HepG2 (cell line): ENCODE data around the gene RPLP2. TPM values are rescaled to one million over a fixed set of nuclear protein-coding genes. Genes with fewer than 3 reads are reported as not detected.

ENCODE experiments used
- ATAC-seq: fragments of 200-7000 bp; cut with Tn5 transposase; 3 replicates; pipeline ENCODE4 v1.9.1; 2020; ENCODE audit warnings: mild to moderate bottlenecking, moderate library complexity
- BruUV-seq: library from RNA; stranded (reverse); fragments of 400-500 nt; replicated peaks from 2 replicates; lab custom pipeline; 2021; lab: Mats Ljungman, UMichigan
- CTCF ChIA-PET: fragments of 300-600 bp; formaldehyde crosslinking; extraction: SDS; loops from one replicate; lab custom pipeline; 2021; ENCODE audit warnings: low total read pairs, inconsistent platforms, low intra/inter-chr PET ratio; lab: Yijun Ruan, JAX
- POLR2A ChIA-PET: fragments of 350-600 bp; sonication (Branson Sonifier 250); formaldehyde crosslinking; loops from one replicate; lab custom pipeline; 2020; ENCODE audit warnings: antibody characterized with exemption, inconsistent platforms; lab: Yijun Ruan, JAX
- DNase-seq: peaks from one replicate; pipeline ENCODE4 v3.0.0-alpha.2; 2015; ENCODE audit warnings: low spot score
- FAIRE-seq: peaks from 3 replicates; lab custom pipeline; 2011; peaks lifted over from hg19 to GRCh38; lab: Jason Lieb, UNC
- H2AFZ ChIP-seq: one replicate; pipeline ENCODE4 v1.6.1; 2011; ENCODE audit warnings: low read length, inconsistent platforms
- H3K27ac ChIP-seq: fragments of 300-600 bp; 3 replicates; pipeline ENCODE4 v1.8.0; 2011; ENCODE audit warnings: mixed run types, mild to moderate bottlenecking, mixed read lengths, low read length, inconsistent platforms; ENCODE audit not compliant: insufficient read depth; ENCODE audit errors: extremely low read length
- H3K27me3 ChIP-seq, 2 experiments: fragments of 200-600 bp in 1 of 2; 2 replicates in 1 of 2; 3 replicates in 1 of 2; pipeline versions ENCODE4 v1.6.0 to v1.8.0; 2011; ENCODE audit warnings: low read length in 2 of 2, mild to moderate bottlenecking in 2 of 2, moderate library complexity in 2 of 2, inconsistent platforms in 1 of 2; ENCODE audit not compliant: insufficient read depth in 2 of 2, control insufficient read depth in 1 of 2
- H3K36me3 ChIP-seq, 2 experiments: fragments of 200-600 bp in 1 of 2; replicated peaks in 1 of 2; 2 replicates in 1 of 2; 3 replicates in 1 of 2; pipeline versions ENCODE4 v1.5.1 to v1.8.0; 2011; ENCODE audit warnings: low read length in 2 of 2, inconsistent platforms in 1 of 2; ENCODE audit not compliant: insufficient read depth in 2 of 2, control insufficient read depth in 1 of 2
- H3K4me1 ChIP-seq: 2 replicates; pipeline ENCODE4 v1.5.1; 2012; ENCODE audit warnings: low read length, inconsistent platforms; ENCODE audit not compliant: insufficient read depth
- H3K4me2 ChIP-seq: 2 replicates; pipeline ENCODE4 v1.6.0; 2011; ENCODE audit warnings: low read depth, low read length, inconsistent platforms
- H3K4me3 ChIP-seq, 3 experiments: fragments of 200-600 bp in 1 of 3; sonication (generic), shearing (Covaris generic) in 1 of 3; replicated peaks in 1 of 3; 2 replicates each; pipeline ENCODE4 v1.5.1; 2011 to 2016; ENCODE audit warnings: low read length in 3 of 3, inconsistent platforms in 2 of 3, low read depth in 2 of 3, mild to moderate bottlenecking in 2 of 3, control low read depth in 1 of 3, mixed read lengths in 1 of 3; ENCODE audit not compliant: insufficient read depth in 1 of 3
- H3K79me2 ChIP-seq: one replicate; pipeline ENCODE4 v1.6.1; 2011; ENCODE audit warnings: low read length, inconsistent platforms; ENCODE audit not compliant: insufficient read depth
- H3K9ac ChIP-seq: 2 replicates; pipeline ENCODE4 v1.6.0; 2011; ENCODE audit warnings: mild to moderate bottlenecking, low read depth, low read length, inconsistent platforms; ENCODE audit not compliant: insufficient read depth
- H3K9me3 ChIP-seq: 2 replicates; pipeline ENCODE4 v1.5.1; 2012; ENCODE audit warnings: mild to moderate bottlenecking, low read length
- H4K20me1 ChIP-seq: 2 replicates; pipeline ENCODE4 v1.6.0; 2011; ENCODE audit warnings: inconsistent platforms, mild to moderate bottlenecking, low read length, moderate library complexity; ENCODE audit not compliant: insufficient read depth
- AGO2 ChIP-seq: fragments of 200-400 bp; formaldehyde crosslinking; optimal IDR thresholded peaks from 2 replicates; pipeline ENCODE3; 2017; ENCODE audit warnings: mild to moderate bottlenecking, low read depth, low read length, moderate library complexity
- E2F2 ChIP-seq: sonication (generic); formaldehyde crosslinking; IDR thresholded peaks from 2 replicates; pipeline ENCODE4 v1.4.0; 2020; ENCODE audit warnings: missing genetic modification reagents, borderline replicate concordance
- HMGA1 ChIP-seq: sonication (generic); formaldehyde crosslinking; conservative IDR thresholded peaks from 2 replicates; pipeline ENCODE4 v1.4.0; 2020; ENCODE audit warnings: missing genetic modification reagents
- HNRNPL ChIP-seq: fragments of 200-400 bp; formaldehyde crosslinking; IDR thresholded peaks from 2 replicates; pipeline ENCODE4 v1.6.1; 2017; ENCODE audit warnings: mild to moderate bottlenecking, low read depth, low read length
- MEF2D ChIP-seq: sonication (generic); formaldehyde crosslinking; IDR thresholded peaks from 2 replicates; pipeline ENCODE4 v1.5.1; 2020; ENCODE audit warnings: mild to moderate bottlenecking, missing genetic modification reagents
- NAIF1 ChIP-seq: sonication (generic); formaldehyde crosslinking; IDR thresholded peaks from 2 replicates; pipeline ENCODE4 v1.5.0; 2020; ENCODE audit warnings: mild to moderate bottlenecking, missing genetic modification reagents, borderline replicate concordance
- RNF219 ChIP-seq: sonication (generic); formaldehyde crosslinking; IDR thresholded peaks from 2 replicates; pipeline ENCODE4 v1.5.0; 2020; ENCODE audit warnings: mild to moderate bottlenecking, missing genetic modification reagents
- SALL1 ChIP-seq: sonication (generic); formaldehyde crosslinking; IDR thresholded peaks from 2 replicates; pipeline ENCODE4 v1.8.0; 2022; ENCODE audit warnings: mild to moderate bottlenecking, missing genetic modification reagents
- TFDP2 ChIP-seq: sonication (generic); formaldehyde crosslinking; IDR thresholded peaks from 2 replicates; pipeline ENCODE4 v1.4.0; 2020; ENCODE audit warnings: missing genetic modification reagents
- ZNF512B ChIP-seq: sonication (generic); formaldehyde crosslinking; IDR thresholded peaks from 2 replicates; pipeline ENCODE4 v1.5.1; 2020; ENCODE audit warnings: missing genetic modification reagents, mild to moderate bottlenecking, borderline replicate concordance
- WGBS: methylation state at CpG from one replicate; pipeline ENCODE4 v1.1.6; 2017; ENCODE audit warnings: low lambda C conversion rate; 5-methylcytosine and 5-hydroxymethylcytosine counted together
- in situ Hi-C: cut with HindIII; loops from 2 replicates; pipeline ENCODE4 v1.10.0; 2017; ENCODE audit warnings: low pct_unique_long_range_greater_than_20kb; ENCODE audit not compliant: extremely low pct_ligation_motif_present
- intact Hi-C: fragments of 100-400 bp; cut with micrococcal nuclease; formaldehyde crosslinking; loops from one replicate; pipeline ENCODE4 v1.10.0; 2022; ENCODE audit not compliant: unreplicated experiment
- polyA plus RNA-seq, 8 experiments: library from polyadenylated mRNA; depleted of rRNA in 3 of 8; stranded (reverse) in 7 of 8; unstranded in 1 of 8; fragments of >200 nt; fragmentation: Illumina TruSeq in 4 of 8; extraction: Trizol in 4 of 8; gene quantifications; 2 replicates each; pipeline versions ENCODE4 v1.2.1 to v1.2.3, GENCODE V29; 2011 to 2016; ENCODE audit warnings: low read depth in 4 of 8, missing spikeins in 1 of 8, mixed read lengths in 1 of 8; ENCODE audit not compliant: insufficient read depth in 1 of 8
- total RNA-seq, 5 experiments: library from RNA; depleted of rRNA; stranded (reverse); fragments of >200 nt; fragmentation: Illumina TruSeq; extraction: Trizol; gene quantifications; 2 replicates each; pipeline ENCODE4 v1.2.3, GENCODE V29; 2016; ENCODE audit warnings: low read depth in 1 of 5
- TF ChIP-seq, protein P1 (sequence below): sonication (generic); formaldehyde crosslinking; IDR thresholded peaks from 2 replicates; pipeline ENCODE4 v1.4.0; 2020; ENCODE audit warnings: missing genetic modification reagents, borderline replicate concordance

Gene RPLP2
- total and polyA plus RNA-seq, 2 of the 13 experiments (the other 11 are each of a cell fraction or from before 2014, with no cell fraction given) = 978 to 2,106 TPM

DNA sequence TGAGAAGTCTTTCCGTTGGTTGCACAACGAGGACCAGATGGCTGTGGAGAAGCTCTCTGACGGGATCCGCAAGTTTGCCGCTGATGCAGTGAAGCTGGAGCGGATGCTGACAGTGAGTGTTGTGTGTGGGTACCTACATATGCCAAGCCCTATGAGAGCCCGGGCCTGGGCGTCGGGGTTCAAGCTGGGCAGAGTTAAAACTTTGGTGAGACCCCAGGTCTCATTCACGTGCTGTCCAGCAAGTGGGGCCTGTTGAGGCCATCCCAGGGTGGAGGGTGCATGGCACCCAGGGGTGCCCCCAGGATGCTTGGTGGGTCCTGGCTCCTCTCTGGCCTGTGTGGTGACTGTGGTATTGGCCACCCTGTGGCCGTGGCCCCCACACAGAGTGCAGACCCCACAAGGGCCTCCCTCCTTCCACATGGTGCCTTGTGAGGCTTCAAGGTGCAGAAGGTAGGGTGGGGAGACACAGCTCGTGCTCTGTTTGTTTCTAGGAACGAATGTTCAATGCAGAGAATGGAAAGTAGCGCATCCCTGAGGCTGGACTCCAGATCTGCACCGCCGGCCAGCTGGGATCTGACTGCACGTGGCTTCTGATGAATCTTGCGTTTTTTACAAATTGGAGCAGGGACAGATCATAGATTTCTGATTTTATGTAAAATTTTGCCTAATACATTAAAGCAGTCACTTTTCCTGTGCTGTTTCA is 45.3 kb upstream of the RPLP2 start:
- ChIA-PET CTCF (interaction anchor here (1.7 kb wide), 1 partner anchor 36 kb away, joined by 11 read pairs; no protein-coding TSS in a partner anchor), POLR2A (no interaction called here)
- in situ Hi-C loops (loop anchor here (5.0 kb wide), 1 partner anchor 102 kb away; no protein-coding TSS in a partner anchor), intact Hi-C loops (loop anchor here (2.0 kb wide), 1 partner anchor 102 kb away; no protein-coding TSS in a partner anchor)
- Histone ChIP-seq H3K27me3 (no peaks in the 10 kb centered on the region), H3K79me2 (no peaks in the 10 kb centered on the region), H3K9ac (no peak overlapping the region), H4K20me1 (peaks cover 9% of the 10 kb centered on the region; the same call in 1 of the 2 replicates), H3K4me3 (no peak overlapping the region), H3K4me2 (no peak overlapping the region), H3K27ac (no peak overlapping the region), H2AFZ (no peak overlapping the region), H3K9me3 (no peaks in the 10 kb centered on the region), H3K4me1 (no peaks in the 10 kb centered on the region), H3K36me3 (peaks cover 20 to 57% of the 10 kb centered on the region in 2 experiments)
- BruUV-seq = no TSS peak
- no peak for FAIRE-seq
- peak; percentile 21 for ATAC-seq
- WGBS = 94% methylated on average over 14 of the region's 18 CpGs
- no peak for DNase-seq
- TF ChIP-seq E2F2 (CRISPR knock-in tag) (no peak), SALL1 (CRISPR knock-in tag) (no peak), AGO2 (peak; percentile 33), HMGA1 (CRISPR knock-in tag) (no peak), MEF2D (CRISPR knock-in tag) (no peak), ZNF512B (CRISPR knock-in tag) (no peak), RNF219 (CRISPR knock-in tag) (no peak), HNRNPL (0 out of 2 replicates have a peak, but pooled peaks have one; percentile 8), NAIF1 (CRISPR knock-in tag) (no peak), TFDP2 (CRISPR knock-in tag) (no peak)
- TF ChIP-seq, protein P1, sequence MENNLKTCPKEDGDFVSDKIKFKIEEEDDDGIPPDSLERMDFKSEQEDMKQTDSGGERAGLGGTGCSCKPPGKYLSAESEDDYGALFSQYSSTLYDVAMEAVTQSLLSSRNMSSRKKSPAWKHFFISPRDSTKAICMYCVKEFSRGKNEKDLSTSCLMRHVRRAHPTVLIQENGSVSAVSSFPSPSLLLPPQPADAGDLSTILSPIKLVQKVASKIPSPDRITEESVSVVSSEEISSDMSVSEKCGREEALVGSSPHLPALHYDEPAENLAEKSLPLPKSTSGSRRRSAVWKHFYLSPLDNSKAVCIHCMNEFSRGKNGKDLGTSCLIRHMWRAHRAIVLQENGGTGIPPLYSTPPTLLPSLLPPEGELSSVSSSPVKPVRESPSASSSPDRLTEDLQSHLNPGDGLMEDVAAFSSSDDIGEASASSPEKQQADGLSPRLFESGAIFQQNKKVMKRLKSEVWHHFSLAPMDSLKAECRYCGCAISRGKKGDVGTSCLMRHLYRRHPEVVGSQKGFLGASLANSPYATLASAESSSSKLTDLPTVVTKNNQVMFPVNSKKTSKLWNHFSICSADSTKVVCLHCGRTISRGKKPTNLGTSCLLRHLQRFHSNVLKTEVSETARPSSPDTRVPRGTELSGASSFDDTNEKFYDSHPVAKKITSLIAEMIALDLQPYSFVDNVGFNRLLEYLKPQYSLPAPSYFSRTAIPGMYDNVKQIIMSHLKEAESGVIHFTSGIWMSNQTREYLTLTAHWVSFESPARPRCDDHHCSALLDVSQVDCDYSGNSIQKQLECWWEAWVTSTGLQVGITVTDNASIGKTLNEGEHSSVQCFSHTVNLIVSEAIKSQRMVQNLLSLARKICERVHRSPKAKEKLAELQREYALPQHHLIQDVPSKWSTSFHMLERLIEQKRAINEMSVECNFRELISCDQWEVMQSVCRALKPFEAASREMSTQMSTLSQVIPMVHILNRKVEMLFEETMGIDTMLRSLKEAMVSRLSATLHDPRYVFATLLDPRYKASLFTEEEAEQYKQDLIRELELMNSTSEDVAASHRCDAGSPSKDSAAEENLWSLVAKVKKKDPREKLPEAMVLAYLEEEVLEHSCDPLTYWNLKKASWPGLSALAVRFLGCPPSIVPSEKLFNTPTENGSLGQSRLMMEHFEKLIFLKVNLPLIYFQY (CRISPR knock-in tag) = no peak
